ENCODE data around the gene TWIST1.

DNA sequence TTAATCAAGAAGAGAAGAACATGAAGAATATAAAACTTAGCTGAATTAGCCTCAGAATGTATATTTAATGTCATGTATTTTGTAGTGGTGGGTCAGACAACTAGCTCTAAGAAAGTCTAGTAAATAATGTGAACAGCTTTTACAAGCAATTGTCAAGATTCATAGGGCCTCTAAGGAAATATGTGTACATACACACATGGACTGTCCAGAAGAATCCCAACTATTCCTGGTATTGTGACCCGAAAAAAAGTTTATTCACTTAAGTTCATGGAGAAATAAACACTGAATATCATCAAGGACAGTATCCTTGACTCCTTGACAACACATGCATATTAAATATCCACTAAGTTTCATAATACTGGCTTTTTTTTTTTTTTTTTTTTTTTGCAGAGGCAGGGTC lies 11.4 kb upstream of the TWIST1 start:
- TF ChIP-seq, protein P1, sequence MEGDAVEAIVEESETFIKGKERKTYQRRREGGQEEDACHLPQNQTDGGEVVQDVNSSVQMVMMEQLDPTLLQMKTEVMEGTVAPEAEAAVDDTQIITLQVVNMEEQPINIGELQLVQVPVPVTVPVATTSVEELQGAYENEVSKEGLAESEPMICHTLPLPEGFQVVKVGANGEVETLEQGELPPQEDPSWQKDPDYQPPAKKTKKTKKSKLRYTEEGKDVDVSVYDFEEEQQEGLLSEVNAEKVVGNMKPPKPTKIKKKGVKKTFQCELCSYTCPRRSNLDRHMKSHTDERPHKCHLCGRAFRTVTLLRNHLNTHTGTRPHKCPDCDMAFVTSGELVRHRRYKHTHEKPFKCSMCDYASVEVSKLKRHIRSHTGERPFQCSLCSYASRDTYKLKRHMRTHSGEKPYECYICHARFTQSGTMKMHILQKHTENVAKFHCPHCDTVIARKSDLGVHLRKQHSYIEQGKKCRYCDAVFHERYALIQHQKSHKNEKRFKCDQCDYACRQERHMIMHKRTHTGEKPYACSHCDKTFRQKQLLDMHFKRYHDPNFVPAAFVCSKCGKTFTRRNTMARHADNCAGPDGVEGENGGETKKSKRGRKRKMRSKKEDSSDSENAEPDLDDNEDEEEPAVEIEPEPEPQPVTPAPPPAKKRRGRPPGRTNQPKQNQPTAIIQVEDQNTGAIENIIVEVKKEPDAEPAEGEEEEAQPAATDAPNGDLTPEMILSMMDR (conservative IDR thresholded peaks at IDR 0.05), result no peak
- no peak for TF ChIP-seq EZH2 (IDR thresholded peaks at IDR 0.05; ENCODE audit: low read depth)
